GM18505 (cell line): ENCODE results near the gene ALG8.
"Not testable (repeated sequence)": the region's sequence is repeated elsewhere in the genome, so short reads cannot be mapped to it uniquely, and the experiment has no call there.

ENCODE experiments used
- ATAC-seq: cut with Tn5 transposase; IDR thresholded peaks from one replicate; pipeline ENCODE4 v1.9.1; 2021; ENCODE audit not compliant: unreplicated experiment
- POLR2A ChIP-seq: IDR thresholded peaks from 4 replicates; pipeline ENCODE4 v1.6.1; 2011; ENCODE audit warnings: borderline replicate concordance; ENCODE audit not compliant: insufficient read depth, insufficient read length; ENCODE audit errors: extremely low read depth

ALG8 gene

DNA sequence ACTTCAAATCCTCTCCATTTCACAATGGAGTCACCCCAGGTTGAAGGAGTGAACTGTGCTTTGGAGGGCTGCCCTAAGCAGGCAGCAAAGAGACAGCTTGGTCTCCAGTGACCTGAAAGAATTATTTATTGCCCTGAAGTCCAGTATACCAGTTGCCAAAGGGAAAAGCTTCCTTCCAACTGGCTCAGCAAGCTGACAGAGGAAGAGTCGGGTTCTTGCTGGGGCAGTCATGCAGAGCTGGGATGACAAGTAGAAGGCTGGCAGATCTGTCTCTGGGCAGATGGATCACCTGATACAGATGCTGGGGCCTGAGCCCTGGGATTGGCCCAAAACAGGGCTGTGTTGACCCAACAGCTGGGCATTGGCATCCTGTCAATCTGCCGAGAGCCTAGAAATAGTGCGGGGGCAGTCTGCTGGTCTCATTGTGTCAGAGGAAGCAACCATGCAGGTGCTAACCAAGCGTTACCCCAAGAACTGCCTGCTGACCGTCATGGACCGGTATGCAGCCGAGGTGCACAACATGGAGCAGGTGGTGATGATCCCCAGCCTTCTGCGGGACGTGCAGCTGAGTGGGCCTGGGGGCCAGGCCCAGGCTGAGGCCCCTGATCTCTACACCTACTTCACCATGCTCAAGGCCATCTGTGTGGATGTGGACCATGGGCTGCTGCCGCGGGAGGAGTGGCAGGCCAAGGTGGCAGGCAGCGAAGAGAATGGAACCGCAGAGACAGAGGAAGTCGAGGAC, 75.8 kb downstream of the ALG8 start, which contains the start of gene THRSP:
Gene THRSP (plus strand): TSS at position 422 of the 742 bp plus-strand sequence. CDS start 21 bp downstream, at position 443.
- no peak for ATAC-seq
- TF ChIP-seq POLR2A = no peak

- ATAC-seq = no peak
- TF ChIP-seq POLR2A = no peak
These were observed 76.8 kb downstream of the ALG8 start for GRCh38 chr11:78062671-78063070.

DNA sequence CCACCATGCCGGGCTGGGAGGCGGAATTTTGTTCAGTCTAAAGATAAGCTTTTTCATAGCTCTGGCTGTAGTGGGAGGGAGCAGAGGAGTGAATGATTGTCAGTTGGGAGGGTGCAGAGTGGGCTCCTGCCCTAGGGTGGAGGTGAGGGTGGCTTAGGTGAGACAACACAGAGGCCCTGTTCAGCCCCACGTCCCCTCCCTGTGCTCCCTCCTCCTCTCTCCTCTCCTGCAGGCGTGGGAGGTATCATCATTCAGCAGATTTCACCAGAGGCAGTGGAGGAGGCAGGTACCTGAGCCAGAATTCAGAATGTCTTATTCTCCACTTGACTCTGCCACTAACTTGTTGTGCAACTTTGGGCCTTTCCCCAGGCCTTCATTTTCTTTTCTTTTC, 77.5 kb downstream of the ALG8 start:
- no peak for ATAC-seq
- TF ChIP-seq POLR2A = no peak

DNA sequence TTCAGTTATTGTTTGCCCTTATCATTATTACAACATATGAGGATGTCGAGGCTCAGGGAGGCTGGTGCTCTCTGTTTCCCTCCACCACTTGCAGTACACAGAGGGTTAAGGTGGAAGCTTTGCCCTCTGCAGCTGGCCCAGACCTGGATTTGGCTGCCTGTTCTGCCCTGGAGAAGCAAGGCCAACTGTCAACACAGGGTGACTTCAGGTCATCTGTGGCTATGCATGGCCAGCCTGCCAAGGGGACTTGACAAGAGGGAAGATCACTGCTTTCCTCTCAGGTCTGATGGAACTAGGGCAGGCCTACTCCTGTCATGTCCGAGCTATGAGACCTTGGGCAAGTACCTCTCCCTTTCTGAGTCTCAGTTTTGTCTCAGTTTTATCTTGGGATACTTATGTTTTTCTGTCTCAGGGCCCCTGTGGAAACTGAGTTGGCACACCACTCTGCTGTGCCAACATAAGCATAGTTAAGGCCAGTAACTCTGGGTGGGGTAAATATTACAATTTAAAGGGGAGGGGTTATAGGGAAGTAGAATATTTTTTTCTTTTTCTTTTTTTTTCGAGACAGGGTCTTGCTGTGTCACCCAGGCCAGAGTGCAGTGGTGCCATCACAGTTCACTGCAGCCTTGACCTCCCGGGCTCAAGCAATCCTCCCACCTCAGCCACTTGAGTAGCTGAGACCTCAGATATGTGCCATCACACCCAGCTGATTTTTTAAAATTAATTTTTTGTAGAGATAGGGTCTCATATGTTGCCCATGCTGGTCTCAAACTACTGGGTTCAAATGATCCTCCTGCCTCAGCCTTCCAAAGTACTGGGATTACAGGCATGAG, 78.1 kb downstream of the ALG8 start:
- ATAC-seq = no peak
- no peak for TF ChIP-seq POLR2A

- no peak for TF ChIP-seq POLR2A
- no peak for ATAC-seq
These were observed 78.9 kb downstream of the ALG8 start for GRCh38 chr11:78060533-78060932.

DNA sequence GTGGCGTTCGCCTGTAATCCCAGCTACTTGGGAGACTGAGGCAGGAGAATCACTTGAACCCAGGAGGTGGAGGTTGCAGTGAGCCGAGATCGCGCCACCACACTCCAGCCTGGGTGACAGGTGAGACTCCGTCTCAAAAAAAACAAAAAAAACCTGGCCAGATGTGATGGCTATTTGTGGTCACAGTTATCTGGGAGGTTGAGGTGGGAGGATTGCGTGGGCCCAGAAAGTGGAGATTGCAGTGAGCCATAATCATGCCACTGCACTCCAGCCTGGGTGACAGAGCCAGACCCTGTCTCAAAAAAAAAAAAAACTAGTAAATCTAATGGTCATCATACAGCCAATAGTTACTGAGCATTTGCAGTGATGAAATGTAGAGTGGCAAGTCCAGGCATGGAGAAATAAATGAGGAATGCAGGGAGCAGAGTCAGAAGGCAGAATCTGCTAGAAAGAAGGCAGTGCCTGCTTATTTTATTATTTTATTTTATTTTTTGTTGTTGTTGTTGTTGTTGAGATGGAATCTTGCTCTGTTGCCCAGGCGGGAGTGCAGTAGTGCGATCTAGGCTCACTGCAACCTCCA, 79.6 kb downstream of the ALG8 start:
- not testable (repeated sequence) for ATAC-seq

DNA sequence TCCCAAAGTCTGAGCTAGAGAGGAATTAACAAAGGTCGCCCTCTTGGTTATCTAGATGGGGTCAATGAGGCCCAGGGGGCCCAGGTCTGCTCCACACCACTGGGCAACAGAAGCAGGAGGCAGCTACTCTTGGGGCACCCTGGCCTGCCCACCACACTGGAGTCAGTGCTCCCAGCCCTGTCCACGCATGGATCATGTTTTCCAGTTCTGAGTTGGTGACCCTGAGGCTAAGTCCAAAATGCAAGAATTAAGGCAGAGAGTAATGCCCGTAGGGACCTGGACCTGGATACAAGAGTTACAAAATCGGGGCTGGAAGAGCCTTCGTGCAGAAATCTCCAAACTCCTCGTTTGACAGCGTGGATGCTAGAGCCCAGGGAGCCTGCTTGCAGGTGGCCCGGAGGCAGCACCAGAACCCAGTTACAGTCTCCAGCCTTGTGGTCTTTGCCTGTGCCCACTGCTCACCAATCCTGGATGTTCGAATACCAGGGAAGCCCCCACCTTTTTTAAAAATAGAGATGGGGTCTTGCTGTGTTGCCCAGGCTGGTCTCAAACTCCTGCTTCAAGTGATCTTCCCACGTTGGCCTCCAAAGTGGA, 81.9 kb downstream of the ALG8 start:
- ATAC-seq = no peak
- no peak for TF ChIP-seq POLR2A

DNA sequence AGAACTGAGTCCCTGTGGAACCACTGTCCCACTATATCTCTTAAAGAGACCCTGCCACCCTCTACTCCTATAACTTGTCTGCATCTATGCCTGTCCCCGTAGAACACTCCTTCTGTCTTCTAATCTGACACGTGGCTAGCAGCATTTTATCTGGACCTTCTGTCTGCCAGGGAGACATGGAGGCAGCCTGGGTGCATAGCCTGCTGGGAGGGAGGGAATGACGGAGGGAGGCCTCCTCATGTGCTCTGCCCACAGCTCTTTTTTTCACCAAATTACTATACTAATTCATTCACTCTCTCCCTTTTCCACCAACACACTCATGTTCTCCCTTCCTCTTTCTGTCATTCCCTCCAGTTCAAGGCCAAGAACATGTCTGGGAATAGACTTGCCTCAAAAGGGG, 83.3 kb downstream of the ALG8 start:
- ATAC-seq = no peak

DNA sequence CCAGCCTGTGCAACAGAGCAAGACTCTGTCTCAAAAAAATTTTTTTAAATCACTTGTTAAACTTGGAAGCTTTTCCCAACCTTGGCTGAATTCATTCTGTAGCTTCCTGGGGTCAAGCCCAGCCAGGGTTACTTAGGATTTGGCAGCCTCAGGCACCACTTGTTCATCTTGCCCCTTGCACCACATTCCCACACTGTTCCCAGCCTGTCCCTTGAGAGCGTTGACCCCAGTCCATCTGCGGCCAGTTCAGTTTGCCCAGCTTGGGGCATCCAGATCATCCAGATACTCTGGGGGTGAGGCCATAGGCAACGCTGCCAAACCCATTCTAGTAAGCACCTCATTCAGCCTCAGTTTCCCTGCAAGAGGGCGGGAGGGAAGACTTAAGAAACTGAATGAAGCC, 84.5 kb downstream of the ALG8 start:
- ATAC-seq = no peak
- TF ChIP-seq POLR2A = no peak

More for the DNA sequence above, 83.3 kb downstream of the ALG8 start:
- TF ChIP-seq POLR2A = no peak

DNA sequence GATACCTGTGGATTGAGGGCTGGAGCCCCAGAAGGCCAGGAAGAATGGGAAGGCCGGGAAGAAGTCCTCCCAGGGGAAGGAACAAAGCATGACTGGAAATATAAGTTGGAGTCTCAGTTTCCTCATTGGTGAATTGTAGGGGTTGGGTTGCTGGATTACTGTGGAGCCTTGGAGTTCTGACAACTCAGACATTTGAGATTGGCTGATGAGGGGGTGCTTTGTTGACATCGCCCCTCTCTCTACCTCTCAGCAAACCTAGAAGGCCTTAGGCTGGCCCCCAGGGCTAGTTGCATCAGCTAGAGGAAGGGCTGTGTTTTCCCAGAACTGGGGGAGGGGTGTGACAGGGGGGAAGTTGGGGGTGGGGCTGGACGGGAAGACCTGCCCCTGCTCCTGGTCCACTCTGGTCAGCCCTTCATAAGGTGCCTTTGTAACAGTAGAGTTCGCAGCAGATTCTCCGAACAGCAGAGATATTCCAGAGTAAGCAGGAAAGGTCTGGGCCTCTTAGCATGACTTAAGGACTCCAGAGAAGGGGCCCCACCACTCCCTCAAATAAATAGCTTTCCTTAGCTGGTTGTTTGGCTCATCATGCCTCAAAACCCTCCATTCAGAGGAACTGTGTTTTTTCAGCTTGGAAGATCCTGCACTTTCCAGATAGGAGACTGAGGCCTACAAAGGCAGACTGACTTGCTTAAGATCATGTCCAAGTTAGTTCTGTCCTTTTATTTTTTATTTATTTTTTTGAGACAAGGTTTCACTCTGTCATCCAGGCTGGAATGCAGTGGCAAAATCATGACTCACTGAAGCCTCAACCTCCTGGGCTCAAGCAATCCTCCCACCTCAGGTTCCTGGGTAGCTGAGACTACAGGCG, 88.2 kb downstream of the ALG8 start:
- no peak for TF ChIP-seq POLR2A

More for the DNA sequence above, 88.2 kb downstream of the ALG8 start:
- ATAC-seq = no peak
